Naive thymus-derived CD4-positive, alpha-beta T cell (primary cell): ENCODE results near the gene FRS2. TPM values are rescaled to one million over a fixed set of nuclear protein-coding genes. Genes with fewer than 3 reads are reported as not detected.

Experiments used
- ATAC-seq: fragments of 150-1000 bp; cut with Tn5 transposase; 2 replicates; pipeline ENCODE4 v1.10.0; 2021; ENCODE audit warnings: mild to moderate bottlenecking, moderate library complexity
- CTCF ChIA-PET: fragments of 350-600 bp; sonication (Branson Sonifier 250); formaldehyde crosslinking; loops from one replicate; lab custom pipeline; 2021; ENCODE audit warnings: antibody characterized with exemption; lab: Charles Lee
- POLR2A ChIA-PET: fragments of 350-600 bp; sonication (Branson Sonifier 250); formaldehyde crosslinking; loops from one replicate; lab custom pipeline; 2021; ENCODE audit warnings: antibody characterized with exemption, inconsistent platforms; lab: Charles Lee
- DNase-seq, 9 donors: peaks; one replicate each; pipeline versions ENCODE4 v3.0.0 to v3.0.0-alpha.2; 2020 to 2022; ENCODE audit warnings: mixed read lengths in 1 of 9
- H3K27ac ChIP-seq: one replicate; pipeline ENCODE4 v1.7.0; 2013; ENCODE audit warnings: mild to moderate bottlenecking, low read depth, low read length, moderate library complexity
- H3K27me3 ChIP-seq, 2 donors: one replicate each; pipeline ENCODE4 v1.7.0; 2013; ENCODE audit warnings: low read length in 2 of 2, mild to moderate bottlenecking in 2 of 2, moderate library complexity in 2 of 2; ENCODE audit not compliant: control insufficient read depth in 2 of 2, insufficient read depth in 2 of 2
- H3K36me3 ChIP-seq, 3 experiments: 1 replicate in 2 of 3; 2 replicates in 1 of 3; pipeline ENCODE4 v1.7.0; 2013; ENCODE audit warnings: low read length in 3 of 3, mild to moderate bottlenecking in 3 of 3, moderate library complexity in 1 of 3; ENCODE audit not compliant: insufficient read depth in 3 of 3, control insufficient read depth in 2 of 3
- H3K4me1 ChIP-seq, 2 donors: one replicate each; pipeline ENCODE4 v1.7.0; 2013; ENCODE audit warnings: low read length in 2 of 2, mild to moderate bottlenecking in 2 of 2, moderate library complexity in 1 of 2; ENCODE audit not compliant: control insufficient read depth in 2 of 2, insufficient read depth in 2 of 2
- H3K4me3 ChIP-seq: 2 replicates; pipeline ENCODE4 v1.7.0; 2013; ENCODE audit warnings: mild to moderate bottlenecking, low read length
- H3K9me3 ChIP-seq, 3 experiments: 1 replicate in 2 of 3; 2 replicates in 1 of 3; pipeline ENCODE4 v1.7.0; 2013; ENCODE audit warnings: low read length in 3 of 3; ENCODE audit not compliant: control insufficient read depth in 2 of 3
- H3K27ac Mint-ChIP-seq, 9 donors: one replicate each; pipeline ENCODE4 v1.8.0; 2020 to 2022; ENCODE audit warnings: mixed read lengths in 9 of 9, mild to moderate bottlenecking in 8 of 9, moderate library complexity in 5 of 9, inconsistent platforms in 2 of 9
- H3K27me3 Mint-ChIP-seq, 5 donors: one replicate each; pipeline ENCODE4 v1.8.0; 2021 to 2022; ENCODE audit warnings: mixed read lengths in 5 of 5, mild to moderate bottlenecking in 1 of 5
- H3K36me3 Mint-ChIP-seq, 5 donors: one replicate each; pipeline ENCODE4 v1.8.0; 2020 to 2022; ENCODE audit warnings: mixed read lengths in 5 of 5, mild to moderate bottlenecking in 3 of 5, inconsistent platforms in 1 of 5
- H3K4me1 Mint-ChIP-seq, 7 donors: one replicate each; pipeline ENCODE4 v1.8.0; 2020 to 2022; ENCODE audit warnings: mixed read lengths in 7 of 7, mild to moderate bottlenecking in 3 of 7, inconsistent platforms in 1 of 7
- H3K4me3 Mint-ChIP-seq, 10 donors: one replicate each; pipeline ENCODE4 v1.8.0; 2020 to 2022; ENCODE audit warnings: mild to moderate bottlenecking in 10 of 10, mixed read lengths in 10 of 10, moderate library complexity in 6 of 10, inconsistent platforms in 2 of 10
- H3K9me3 Mint-ChIP-seq, 11 donors: one replicate each; pipeline ENCODE4 v1.8.0; 2020 to 2022; ENCODE audit warnings: mixed read lengths in 11 of 11, mild to moderate bottlenecking in 4 of 11, inconsistent platforms in 1 of 11, moderate library complexity in 1 of 11
- intact Hi-C, 2 donors: fragments of 100-400 bp; cut with micrococcal nuclease; formaldehyde crosslinking; loops; one replicate each; pipeline ENCODE4 v1.15.1; 2023
- polyA plus RNA-seq, 2 donors: library from polyadenylated mRNA; unstranded; fragments of 300-500 nt; fragmentation: Illumina TruSeq; gene quantifications; one replicate each; pipeline ENCODE4 v1.2.3, GENCODE V29; 2021
- total RNA-seq, 6 experiments: library from RNA in 5 of 6; stranded (reverse) in 5 of 6; gene quantifications; 1 replicate in 5 of 6; 2 replicates in 1 of 6; pipeline ENCODE4 v1.2.3 and lab custom pipeline; 2021 to 2026

The FRS2 gene
- total and polyA plus RNA-seq, 7 experiments from 2014 or later: 11.0 to 30.1 (median 21.8) TPM

GRCh38 chr12:69511469-69512267 lies 41.5 kb downstream of the FRS2 start:
- ChIA-PET CTCF (no interaction called here), POLR2A (no interaction called here)
- Histone ChIP-seq H3K9me3 (no peaks in the 10 kb centered on the region), H3K27me3 (no peaks in the 10 kb centered on the region), H3K27ac (no peak overlapping the region), H3K36me3 (no peaks in the 10 kb centered on the region), H3K4me3 (no peak overlapping the region), H3K4me1 (peaks cover 13 to 25% of the 10 kb centered on the region in 2 donors)
- no peaks in the 10 kb centered on the region for H3K9me3 Mint-ChIP-seq
- intact Hi-C loops: no loop called here
- DNase-seq (peak in 3 of 9 donors; percentile 3 to 8 (median 5)), ATAC-seq (no peak)
- H3K27ac Mint-ChIP-seq: peak overlapping the region in 6 of 9 donors; percentile 9 to 56 (median 18)
- H3K4me1 Mint-ChIP-seq: peaks cover 19 to 87% (median 76%) of the 10 kb centered on the region in 7 donors
- H3K36me3 Mint-ChIP-seq: peaks cover 0 to 7% (median 3%) of the 10 kb centered on the region in 5 donors
- H3K27me3 Mint-ChIP-seq: no peaks in the 10 kb centered on the region
- peak overlapping the region in 5 of 10 donors; percentile 2 to 54 (median 20) for H3K4me3 Mint-ChIP-seq

GRCh38 chr12:69512820-69513219 lies 42.6 kb downstream of the FRS2 start:
- H3K4me3 Mint-ChIP-seq: no peak overlapping the region
- H3K4me1 Mint-ChIP-seq: peaks cover 19 to 81% (median 72%) of the 10 kb centered on the region in 7 donors

GRCh38 chr12:69513297-69513696 lies 43.1 kb downstream of the FRS2 start:
- Histone ChIP-seq H3K4me3 (no peak overlapping the region), H3K4me1 (peaks cover 13 to 25% of the 10 kb centered on the region in 2 donors), H3K27me3 (no peaks in the 10 kb centered on the region), H3K36me3 (no peaks in the 10 kb centered on the region), H3K27ac (no peak overlapping the region), H3K9me3 (no peaks in the 10 kb centered on the region)
- Mint-ChIP-seq H3K27me3 (no peaks in the 10 kb centered on the region), H3K9me3 (no peaks in the 10 kb centered on the region), H3K4me3 (no peak overlapping the region), H3K4me1 (peaks cover 19 to 79% (median 76%) of the 10 kb centered on the region in 7 donors), H3K36me3 (peaks cover 0 to 6% (median 3%) of the 10 kb centered on the region in 5 donors), H3K27ac (peak overlapping the region in 1 of 9 donors; percentile 21)
- ChIA-PET POLR2A (no interaction called here), CTCF (no interaction called here)
- ATAC-seq: no peak
- DNase-seq: no peak
- intact Hi-C loops: no loop called here

More at GRCh38 chr12:69512820-69513219, 42.6 kb downstream of the FRS2 start:
- no peak overlapping the region for H3K27ac ChIP-seq
- Mint-ChIP-seq H3K9me3 (no peaks in the 10 kb centered on the region), H3K27ac (peak overlapping the region in 2 of 9 donors; percentile 9 to 46), H3K36me3 (peaks cover 0 to 3% (median 0%) of the 10 kb centered on the region in 5 donors), H3K27me3 (no peaks in the 10 kb centered on the region)
- intact Hi-C loops: no loop called here
- DNase-seq (no peak), ATAC-seq (no peak)
- CTCF ChIA-PET: no interaction called here
- no peaks in the 10 kb centered on the region for H3K36me3 ChIP-seq
- POLR2A ChIA-PET: no interaction called here
- no peaks in the 10 kb centered on the region for H3K27me3 ChIP-seq
- no peak overlapping the region for H3K4me3 ChIP-seq
- H3K4me1 ChIP-seq: peaks cover 13 to 25% of the 10 kb centered on the region in 2 donors
- no peaks in the 10 kb centered on the region for H3K9me3 ChIP-seq

- H3K27ac Mint-ChIP-seq: peak overlapping the region in 3 of 9 donors; percentile 8 to 55 (median 21)
Observed at GRCh38 chr12:69514111-69514510, 43.9 kb downstream of the FRS2 start.

GRCh38 chr12:69514845-69515244 lies 44.7 kb downstream of the FRS2 start:
- H3K4me1 Mint-ChIP-seq: peaks cover 19 to 74% (median 61%) of the 10 kb centered on the region in 7 donors

More at GRCh38 chr12:69514111-69514510, 43.9 kb downstream of the FRS2 start:
- Histone ChIP-seq H3K27ac (no peak overlapping the region), H3K4me1 (peaks cover 13 to 25% of the 10 kb centered on the region in 2 donors), H3K9me3 (no peaks in the 10 kb centered on the region), H3K36me3 (no peaks in the 10 kb centered on the region), H3K4me3 (no peak overlapping the region), H3K27me3 (no peaks in the 10 kb centered on the region)
- no peaks in the 10 kb centered on the region for H3K27me3 Mint-ChIP-seq
- DNase-seq (no peak), ATAC-seq (no peak)
- H3K4me3 Mint-ChIP-seq: peak overlapping the region in 1 of 10 donors; percentile 23
- H3K9me3 Mint-ChIP-seq: peaks cover 0 to 2% (median 0%) of the 10 kb centered on the region in 11 donors
- peaks cover 19 to 74% (median 68%) of the 10 kb centered on the region in 7 donors for H3K4me1 Mint-ChIP-seq
- ChIA-PET POLR2A (no interaction called here), CTCF (no interaction called here)
- peaks cover 0 to 6% (median 3%) of the 10 kb centered on the region in 5 donors for H3K36me3 Mint-ChIP-seq
- intact Hi-C loops: no loop called here

GRCh38 chr12:69515394-69515930 lies 45.3 kb downstream of the FRS2 start:
- DNase-seq (no peak), ATAC-seq (no peak)
- peaks cover 0 to 17% (median 10%) of the 10 kb centered on the region in 5 donors for H3K36me3 Mint-ChIP-seq
- Histone ChIP-seq H3K36me3 (no peaks in the 10 kb centered on the region), H3K4me1 (peaks cover 13 to 25% of the 10 kb centered on the region in 2 donors), H3K27ac (no peak overlapping the region), H3K4me3 (no peak overlapping the region), H3K9me3 (no peaks in the 10 kb centered on the region), H3K27me3 (no peaks in the 10 kb centered on the region)
- intact Hi-C loops: no loop called here
- no peaks in the 10 kb centered on the region for H3K27me3 Mint-ChIP-seq
- peak overlapping the region in 2 of 10 donors; percentile 30 to 34 for H3K4me3 Mint-ChIP-seq
- CTCF ChIA-PET: no interaction called here
- POLR2A ChIA-PET: no interaction called here
- peaks cover 19 to 74% (median 58%) of the 10 kb centered on the region in 7 donors for H3K4me1 Mint-ChIP-seq
- H3K27ac Mint-ChIP-seq: peak overlapping the region in 3 of 9 donors; percentile 46 to 51 (median 47)
- H3K9me3 Mint-ChIP-seq: peaks cover 0 to 12% (median 2%) of the 10 kb centered on the region in 11 donors

More at GRCh38 chr12:69514845-69515244, 44.7 kb downstream of the FRS2 start:
- peaks cover 0 to 6% (median 0%) of the 10 kb centered on the region in 11 donors for H3K9me3 Mint-ChIP-seq
- intact Hi-C loops: no loop called here
- no peaks in the 10 kb centered on the region for H3K27me3 Mint-ChIP-seq
- ChIA-PET CTCF (interaction anchor here (0.6 kb wide), 1 partner anchor 25 kb away, joined by 3 read pairs; no protein-coding TSS in a partner anchor), POLR2A (no interaction called here)
- peak; percentile 16 for ATAC-seq
- H3K4me3 Mint-ChIP-seq: peak overlapping the region in 1 of 10 donors; percentile 30
- H3K4me1 ChIP-seq: peaks cover 13 to 25% of the 10 kb centered on the region in 2 donors
- peaks cover 0 to 13% (median 7%) of the 10 kb centered on the region in 5 donors for H3K36me3 Mint-ChIP-seq
- no peak overlapping the region for H3K27ac ChIP-seq
- no peaks in the 10 kb centered on the region for H3K36me3 ChIP-seq
- H3K4me3 ChIP-seq: no peak overlapping the region
- peak overlapping the region in 2 of 9 donors; percentile 51 to 55 for H3K27ac Mint-ChIP-seq
- no peaks in the 10 kb centered on the region for H3K9me3 ChIP-seq
- no peaks in the 10 kb centered on the region for H3K27me3 ChIP-seq
- no peak for DNase-seq
